Measurements from ENCODE around the gene ZDHHC14.
"Not testable (repeated sequence)": the region's sequence is repeated elsewhere in the genome, so short reads cannot be mapped to it uniquely, and the experiment has no call there.

The ZDHHC14 gene

DNA sequence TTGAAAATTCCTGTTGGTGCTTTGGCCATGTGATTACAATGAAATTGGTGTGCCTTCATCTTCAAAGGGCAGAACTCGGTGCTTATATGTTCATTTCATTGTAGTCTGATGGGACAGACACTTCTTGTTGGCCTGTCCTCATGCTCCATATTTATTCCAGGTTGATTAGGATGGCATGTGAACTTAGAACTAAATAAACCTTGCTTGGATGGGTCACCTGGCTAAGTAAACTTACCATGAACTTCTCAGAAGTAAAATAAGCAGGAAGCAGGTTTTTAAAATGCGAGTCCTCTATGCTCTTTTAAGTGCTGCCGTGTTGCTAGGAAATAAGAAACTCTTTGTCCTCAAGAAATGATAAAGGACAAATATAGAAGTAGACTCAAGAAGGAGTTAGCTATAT is 26.7 kb downstream of the ZDHHC14 start:
- no peak for DNase-seq (ENCODE audit: low spot score)

DNA sequence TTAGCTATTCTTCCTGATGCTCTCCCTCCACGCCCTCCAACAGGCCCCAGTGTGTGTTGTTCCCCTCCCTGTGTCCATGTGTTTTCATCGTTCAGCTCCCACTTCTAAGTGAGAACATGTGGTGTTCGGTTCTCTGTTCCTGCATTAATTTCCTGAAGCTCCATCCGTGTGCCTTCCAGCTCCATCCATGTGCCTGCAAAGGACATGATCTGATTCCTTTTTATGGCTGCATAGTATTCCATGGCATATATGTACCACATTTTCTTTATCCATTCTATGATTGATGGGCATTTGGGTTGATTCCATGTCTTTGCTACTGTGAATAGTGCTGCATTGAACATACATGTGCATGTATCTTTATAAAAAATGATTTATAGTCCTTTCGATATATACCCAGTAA is 27.4 kb downstream of the ZDHHC14 start:
- not testable (repeated sequence) for DNase-seq (ENCODE audit: low spot score)

DNA sequence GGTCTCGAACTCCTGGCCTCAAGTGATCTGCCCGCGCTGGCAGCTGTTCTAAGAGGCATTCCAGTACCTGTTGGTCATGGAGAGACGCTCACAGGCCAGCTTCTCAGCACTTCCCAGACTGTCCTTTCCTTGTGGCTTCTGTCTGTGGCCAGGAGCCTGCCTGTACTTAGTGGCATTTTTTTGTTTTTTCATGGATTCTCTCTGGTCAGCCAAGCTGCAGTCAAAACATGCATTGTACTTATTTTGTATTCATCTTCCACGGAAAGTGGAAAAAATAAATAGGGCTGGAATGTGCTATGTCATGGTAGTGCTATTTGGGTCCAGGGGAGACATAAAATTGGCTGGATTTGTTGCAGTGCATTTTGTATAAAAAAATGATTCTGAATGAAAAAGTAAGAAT is 29.1 kb downstream of the ZDHHC14 start:
- no peak for DNase-seq (ENCODE audit: low spot score)

- DNase-seq (ENCODE audit: low spot score): no peak
Observed at GRCh38 chr6:157411368-157411767, 30.4 kb downstream of the ZDHHC14 start.

GRCh38 chr6:157412791-157413190 is 31.8 kb downstream of the ZDHHC14 start:
- no peak for DNase-seq (ENCODE audit: low spot score)

GRCh38 chr6:157420497-157420896 is 39.5 kb downstream of the ZDHHC14 start:
- DNase-seq (ENCODE audit: low spot score): no peak

GRCh38 chr6:157424491-157425020 is 43.6 kb downstream of the ZDHHC14 start:
- no peak for DNase-seq (ENCODE audit: low spot score)

DNA sequence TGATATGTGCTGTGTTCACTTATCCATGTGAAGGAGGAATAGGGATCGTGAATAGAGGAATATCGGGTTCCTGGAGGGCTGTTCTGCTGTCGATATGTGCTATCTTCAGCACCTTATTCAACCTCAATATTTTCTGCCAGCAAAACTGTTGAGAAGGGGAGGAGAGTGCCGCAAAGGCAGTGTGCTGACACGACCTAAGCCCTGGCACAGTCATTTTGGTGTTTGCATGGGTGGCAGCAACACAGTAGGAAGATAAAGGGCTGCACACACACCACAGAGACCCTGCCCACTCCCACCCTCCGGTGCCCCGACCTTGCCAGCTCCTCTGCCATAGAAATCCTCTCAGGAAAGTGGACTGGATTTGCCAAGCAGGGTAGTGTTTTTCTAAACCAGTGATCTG is 47.0 kb downstream of the ZDHHC14 start:
- DNase-seq (ENCODE audit: low spot score): no peak

GRCh38 chr6:157428427-157429202 is 47.6 kb downstream of the ZDHHC14 start:
- peak; percentile 43 for DNase-seq (ENCODE audit: low spot score)

GRCh38 chr6:157429248-157429647 is 48.3 kb downstream of the ZDHHC14 start:
- DNase-seq (ENCODE audit: low spot score): no peak

DNA sequence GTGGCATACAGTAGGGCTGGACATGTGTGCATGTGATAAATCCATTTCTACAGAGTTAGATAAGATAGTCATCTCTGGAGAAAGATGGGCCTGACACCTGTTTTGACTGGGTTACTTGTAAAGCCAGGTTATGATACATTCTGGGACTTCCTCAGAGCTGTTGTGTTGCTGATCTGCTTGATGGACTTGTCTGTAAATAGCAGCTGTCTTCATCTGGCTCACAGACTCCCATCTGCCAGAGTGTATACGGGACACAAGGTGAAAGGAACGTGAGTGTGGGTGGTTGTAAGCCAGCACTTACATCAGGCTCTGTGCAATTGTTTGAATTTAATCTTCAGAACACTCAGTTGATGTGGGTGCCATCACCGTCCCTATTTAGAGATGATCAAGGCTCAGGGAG is 49.8 kb downstream of the ZDHHC14 start:
- no peak for DNase-seq (ENCODE audit: low spot score)

GRCh38 chr6:157432231-157432891 is 51.4 kb downstream of the ZDHHC14 start:
- no peak for DNase-seq (ENCODE audit: low spot score)

DNA sequence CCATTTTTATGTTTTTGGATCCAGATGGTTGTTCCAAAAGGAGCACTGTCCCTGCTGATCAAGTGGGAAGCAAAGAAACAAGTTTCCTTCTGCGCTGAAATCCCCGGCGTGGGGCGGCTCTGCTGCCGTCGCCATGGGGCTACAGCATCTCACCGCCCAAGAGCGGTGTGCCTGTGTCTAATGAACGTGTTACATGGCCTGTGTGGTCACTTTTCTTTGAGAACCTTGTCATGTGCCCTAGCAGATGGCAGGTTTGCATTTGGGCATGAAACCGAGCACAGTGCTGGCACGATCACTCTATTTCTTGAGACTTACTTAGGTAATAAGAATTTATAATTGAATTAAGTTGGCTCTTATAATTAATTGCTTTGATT is 51.9 kb downstream of the ZDHHC14 start:
- no peak for DNase-seq (ENCODE audit: low spot score)

DNA sequence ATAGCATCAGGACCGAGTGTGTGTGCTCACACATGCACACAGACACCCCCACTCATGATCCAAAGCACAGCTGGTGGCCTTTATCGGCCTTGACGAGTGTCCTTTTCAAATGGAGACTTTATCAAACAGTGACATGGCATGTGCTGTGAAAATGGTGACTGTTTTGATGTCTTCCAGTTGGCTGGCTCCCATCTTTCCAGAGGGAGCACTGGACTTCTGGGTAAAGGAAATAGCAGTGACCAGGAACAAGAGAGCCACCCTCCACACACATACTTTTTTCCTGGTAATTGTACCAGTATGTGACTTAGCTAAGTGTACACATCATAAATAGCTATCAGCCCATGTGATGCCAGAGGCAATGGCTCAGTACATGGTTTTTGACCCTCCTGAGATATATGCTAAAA is 52.7 kb downstream of the ZDHHC14 start:
- no peak for DNase-seq (ENCODE audit: low spot score)

DNA sequence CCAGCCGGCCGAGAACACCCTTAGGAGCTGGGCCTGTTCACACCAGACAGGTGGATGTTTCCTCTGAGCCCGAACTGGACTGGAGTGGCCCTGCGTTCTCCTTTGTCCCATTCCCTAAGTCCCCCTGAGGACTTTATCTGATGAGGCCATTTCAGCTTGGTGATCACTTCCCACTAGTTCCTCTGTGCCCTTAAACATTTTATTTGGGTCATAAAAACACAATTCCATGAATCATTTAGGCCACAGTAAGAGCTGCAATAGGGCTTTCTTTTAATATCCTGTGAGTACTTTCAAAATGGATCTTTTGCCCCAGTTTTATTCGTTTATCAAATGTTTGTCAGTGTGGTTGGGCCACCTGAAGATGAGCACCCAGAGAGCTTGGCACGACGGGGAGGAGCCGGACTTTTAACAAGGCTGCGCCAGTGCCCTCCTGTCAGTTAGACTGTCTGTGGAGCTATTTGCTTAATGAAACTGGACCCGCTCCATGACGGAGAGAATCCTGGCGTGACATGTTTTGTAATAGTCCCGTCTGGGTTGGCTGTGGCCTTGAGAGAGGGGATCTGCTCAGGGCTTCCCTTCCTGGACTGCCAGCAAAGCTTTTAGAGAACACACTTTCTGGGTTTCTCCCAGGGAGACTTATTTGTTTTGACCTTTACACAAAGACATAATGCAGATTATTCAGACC is 53.5 kb downstream of the ZDHHC14 start:
- DNase-seq (ENCODE audit: low spot score): no peak

DNA sequence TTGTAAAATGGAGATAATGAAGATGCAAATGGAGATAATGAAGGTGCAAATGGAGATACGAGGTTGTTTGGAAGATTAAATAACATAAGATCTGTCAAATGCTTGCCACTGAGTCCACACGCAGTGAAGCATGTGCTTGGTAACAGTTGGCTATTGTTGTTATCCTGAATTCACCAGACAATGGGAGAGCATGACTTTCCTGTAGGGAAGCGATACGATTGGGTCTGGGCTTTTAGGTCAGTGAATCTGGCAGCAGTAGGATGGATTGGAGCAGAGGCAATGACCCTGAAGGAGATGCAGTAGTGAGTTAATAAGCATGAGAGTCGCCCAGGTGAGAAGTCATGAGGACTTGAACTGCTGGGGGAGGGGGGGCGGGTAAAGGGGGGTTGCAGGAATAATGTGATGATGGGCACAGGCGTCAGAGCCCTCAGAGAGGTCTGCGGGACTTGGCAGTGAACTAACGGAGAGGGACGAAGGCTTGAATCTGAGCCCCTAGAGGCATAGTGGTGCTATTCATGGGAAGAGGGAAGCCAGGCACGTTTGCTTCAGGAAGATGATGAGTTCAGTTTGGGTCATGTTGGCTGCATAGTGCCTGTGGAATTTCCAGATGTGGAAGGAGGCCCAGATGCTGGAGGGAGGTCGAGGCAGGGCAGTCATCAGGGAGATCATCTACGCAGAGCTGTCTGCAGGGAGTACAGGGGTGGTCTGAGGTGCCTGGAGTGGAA is 55.4 kb downstream of the ZDHHC14 start:
- DNase-seq (ENCODE audit: low spot score): no peak

DNA sequence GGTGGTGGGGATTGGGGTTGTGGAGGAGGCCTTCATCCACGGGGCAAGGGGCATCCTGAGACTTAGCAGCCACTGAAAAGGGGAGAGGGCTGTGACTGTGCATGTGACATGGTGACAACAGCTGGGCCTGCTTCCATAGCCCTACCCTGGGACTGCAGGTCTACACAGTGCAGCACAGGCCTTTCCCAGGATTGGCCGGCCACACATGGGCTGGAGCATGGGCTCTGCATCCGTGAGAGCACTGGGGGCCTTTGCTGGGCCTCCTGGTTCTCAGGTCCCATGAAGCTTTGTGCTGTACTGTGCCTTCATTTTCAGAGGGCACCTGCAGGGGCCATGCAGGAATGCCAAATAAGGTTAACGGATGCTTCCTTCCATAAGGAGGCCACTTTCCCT is 56.0 kb downstream of the ZDHHC14 start:
- no peak for DNase-seq (ENCODE audit: low spot score)

DNA sequence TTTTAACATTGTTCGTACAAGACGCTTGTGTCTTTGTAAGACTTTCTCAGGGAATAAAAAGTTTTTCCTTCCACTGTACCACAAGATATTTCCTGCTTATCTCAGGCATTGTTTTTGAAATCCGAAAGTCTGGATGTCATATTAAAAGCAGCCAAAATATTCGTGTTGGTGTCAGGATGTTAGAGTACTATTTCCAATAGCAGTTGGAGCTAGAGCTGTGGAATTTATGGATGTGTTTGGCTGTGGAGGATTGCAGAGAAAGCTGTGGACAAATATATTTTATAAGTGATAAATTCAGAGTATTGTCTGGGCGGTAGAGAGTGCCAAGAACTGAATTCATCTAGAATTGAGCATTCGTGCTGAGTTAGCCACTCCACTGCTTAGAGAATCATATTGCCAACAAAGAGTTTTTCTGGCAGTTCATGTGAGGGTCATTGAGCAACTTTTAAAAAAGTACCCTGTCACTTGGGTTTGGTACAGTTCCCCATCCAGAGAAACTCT is 57.7 kb downstream of the ZDHHC14 start:
- no peak for DNase-seq (ENCODE audit: low spot score)

DNA sequence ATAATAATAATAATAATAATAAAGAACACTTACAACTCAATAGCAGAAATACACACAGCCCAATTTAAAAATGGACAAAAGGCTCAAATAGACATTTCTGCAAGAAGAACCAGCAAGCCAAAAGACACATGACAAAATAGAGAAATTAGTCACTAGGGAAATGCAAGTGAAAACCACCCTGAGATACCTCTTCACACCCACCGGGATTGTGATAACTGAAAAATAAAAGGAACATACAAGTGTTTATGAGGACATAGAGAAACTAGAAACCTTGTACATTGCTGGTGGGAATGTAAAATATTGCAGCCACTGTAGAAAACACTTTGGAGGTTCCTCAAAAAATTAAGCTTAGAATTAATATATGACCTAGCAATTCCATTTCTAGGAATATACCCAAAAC is 59.2 kb downstream of the ZDHHC14 start:
- no peak for DNase-seq (ENCODE audit: low spot score)

DNA sequence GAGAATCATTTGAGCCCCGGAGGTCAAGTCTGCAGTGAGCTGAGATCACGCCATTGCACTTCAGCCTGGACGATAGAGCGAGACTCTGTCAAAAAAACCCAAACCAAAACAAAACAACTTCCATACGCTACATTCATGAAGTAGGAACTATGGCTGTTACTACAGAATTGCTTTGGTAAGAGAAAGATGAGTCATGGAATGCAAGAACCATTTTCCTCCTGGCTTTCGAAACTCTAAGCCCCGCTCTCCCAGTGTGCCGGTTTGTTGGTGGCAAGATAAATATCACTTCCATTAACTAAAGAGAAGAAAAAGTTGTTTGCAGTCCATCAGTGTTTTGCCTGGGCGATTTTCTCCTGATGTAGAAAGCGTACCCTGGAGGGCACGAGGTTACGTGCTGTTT is 61.3 kb downstream of the ZDHHC14 start:
- DNase-seq (ENCODE audit: low spot score): no peak

DNA sequence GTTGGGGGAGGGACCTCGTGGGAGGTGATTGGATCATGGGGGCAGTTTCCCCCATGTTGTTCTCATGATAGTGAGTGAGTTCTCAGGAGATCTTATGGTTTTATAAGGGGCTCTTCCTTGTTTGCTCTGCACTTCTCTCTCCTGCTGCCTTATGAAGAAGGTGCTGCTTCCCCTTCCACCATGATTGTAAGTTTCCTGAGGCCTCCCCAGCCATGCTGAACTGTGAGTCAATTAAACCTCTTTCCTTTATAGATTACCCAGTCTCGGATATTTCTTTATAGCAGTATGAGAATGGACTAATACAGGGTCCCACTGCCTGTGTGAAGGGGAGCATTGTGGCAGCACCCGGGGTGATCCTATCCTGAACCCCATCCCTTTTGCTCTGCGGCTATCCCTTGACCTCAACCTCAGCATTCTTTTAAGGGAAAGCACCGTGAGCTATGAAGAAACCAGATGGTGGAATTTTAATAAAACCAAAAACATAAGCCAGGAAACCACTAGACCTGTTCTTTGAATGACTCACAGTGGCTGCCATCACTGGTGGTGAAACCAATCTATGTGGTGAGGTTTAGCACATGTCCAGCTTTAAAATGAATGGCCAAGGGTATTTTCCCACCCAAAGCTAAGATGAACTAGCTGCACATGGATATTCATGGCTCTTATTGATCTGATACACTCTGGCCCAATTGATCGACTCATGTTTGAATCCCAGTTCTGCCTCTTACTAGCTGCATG is 62.2 kb downstream of the ZDHHC14 start:
- no peak for DNase-seq (ENCODE audit: low spot score)

Measured in RKO (cell line).